Inflammatory macrophage (primary cell): ENCODE results near the gene STXBP2.
A peak's percentile ranks its signal among the peaks of the same experiment; 100 is the strongest.

Experiments used
- DNase-seq, 2 donors: peaks; one replicate each; pipeline ENCODE4 v3.0.0-alpha.2; 2020 to 2022
- total RNA-seq, 18 experiments: gene quantifications; one replicate each; lab custom pipeline; 2026; ENCODE audit warnings: mixed read lengths in 6 of 18, inconsistent platforms in 2 of 18; lab: John Stamatoyannopoulos, UW

Gene STXBP2
- 3.5 to 16.5 (median 9.4) reads per million in 18 experiments for total RNA-seq

- peak; percentile 72 to 85 for DNase-seq
These were observed at the start of gene STXBP2 for GRCh38 chr19:7636691-7637373. STXBP2 (plus strand) TSS chr19:7637110; CDS start chr19:7637150, 40 bp downstream.

GRCh38 chr19:7589822-7590221 is 47.1 kb upstream of the STXBP2 start:
- no peak for DNase-seq

- DNase-seq: no peak
These were observed 46.7 kb upstream of the STXBP2 start for GRCh38 chr19:7590256-7590655.

GRCh38 chr19:7595466-7596133 is 41.3 kb upstream of the STXBP2 start, which contains the start of gene CAMSAP3:
CAMSAP3 (plus strand) TSS chr19:7595863; CDS start chr19:7596003, 140 bp downstream.
- no peak for DNase-seq

GRCh38 chr19:7596211-7596937 is 40.5 kb upstream of the STXBP2 start:
- DNase-seq: no peak

- DNase-seq: no peak
These were observed 39.2 kb upstream of the STXBP2 start for GRCh38 chr19:7597689-7598088.

- no peak for DNase-seq
These were observed 38.7 kb upstream of the STXBP2 start for GRCh38 chr19:7598180-7598579.

- no peak for DNase-seq
These were observed 36.2 kb upstream of the STXBP2 start for GRCh38 chr19:7600721-7601120.

GRCh38 chr19:7602240-7602934 is 34.5 kb upstream of the STXBP2 start:
- DNase-seq: no peak

- no peak for DNase-seq
These were observed 33.9 kb upstream of the STXBP2 start for GRCh38 chr19:7602935-7603497.

GRCh38 chr19:7603919-7604318 is 33.0 kb upstream of the STXBP2 start:
- no peak for DNase-seq

GRCh38 chr19:7605490-7606222 is 31.3 kb upstream of the STXBP2 start:
- peak; percentile 25 to 60 for DNase-seq

GRCh38 chr19:7606289-7606688 is 30.6 kb upstream of the STXBP2 start:
- no peak for DNase-seq

- DNase-seq: no peak
These were observed 29.6 kb upstream of the STXBP2 start for GRCh38 chr19:7607212-7607873.

GRCh38 chr19:7607874-7608560 is 28.9 kb upstream of the STXBP2 start:
- DNase-seq: no peak

- DNase-seq: no peak
These were observed 26.2 kb upstream of the STXBP2 start for GRCh38 chr19:7610491-7611240.

- DNase-seq: no peak
These were observed 25.2 kb upstream of the STXBP2 start for GRCh38 chr19:7611541-7612279.

- no peak for DNase-seq
These were observed 24.3 kb upstream of the STXBP2 start for GRCh38 chr19:7612282-7613274.
